C4-2B (cell line): ENCODE results near the gene LENG1.

Experiments
- CTCF ChIP-seq: fragments of 450-650 bp; conservative IDR thresholded peaks from 2 replicates; pipeline ENCODE4 v1.5.1; 2017; ENCODE audit warnings: mild to moderate bottlenecking
- ZFX ChIP-seq: fragments of 450-650 bp; IDR thresholded peaks from 2 replicates; pipeline ENCODE4 v1.6.1; 2017

- no peak for TF ChIP-seq CTCF
- TF ChIP-seq ZFX, result no peak
These were observed 35.8 kb downstream of the LENG1 start for GRCh38 chr19:54123682-54124081.
